GM18499 (cell line): ENCODE measurements around the gene MINK1.
"Not testable (repeated sequence)": the region's sequence is repeated elsewhere in the genome, so short reads cannot be mapped to it uniquely, and the experiment has no call there.

Experiments used
- ATAC-seq: cut with Tn5 transposase; IDR thresholded peaks from one replicate; pipeline ENCODE4 v1.9.1; 2021; ENCODE audit warnings: moderate number of reproducible peaks; ENCODE audit not compliant: insufficient read depth, unreplicated experiment

Gene MINK1

DNA sequence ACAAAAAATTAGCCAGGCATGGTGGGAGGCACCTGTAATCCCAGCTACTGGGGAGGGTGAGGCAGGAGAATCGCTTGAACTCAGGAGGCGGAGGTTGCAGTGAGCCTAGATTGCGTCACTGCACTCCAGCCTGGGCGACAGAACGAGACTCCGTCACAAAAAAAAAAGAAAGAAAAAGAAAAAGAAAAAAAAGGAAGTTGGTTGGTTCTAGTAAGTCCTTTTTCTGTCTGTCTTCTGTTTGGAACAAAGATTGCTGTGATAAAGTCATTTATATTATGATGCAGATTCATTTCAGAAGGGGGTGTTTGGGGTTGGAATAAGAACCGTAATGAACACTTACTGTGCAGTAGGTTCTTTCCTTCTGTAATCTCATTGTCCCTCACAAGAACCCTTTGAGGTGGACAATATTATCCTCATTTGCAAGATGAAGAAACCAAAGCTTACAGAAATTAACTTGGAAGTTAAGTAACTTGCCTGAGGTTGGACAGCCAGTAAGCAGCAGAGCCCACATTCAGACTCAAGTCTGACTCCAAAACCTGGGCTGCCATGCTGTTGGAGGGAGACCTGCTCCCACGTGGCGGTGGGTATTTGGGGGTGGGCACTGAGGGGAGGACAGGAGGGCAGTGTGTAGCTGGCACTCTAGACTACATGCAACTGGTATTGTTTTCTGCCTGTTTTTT lies 10.3 kb downstream of the MINK1 start:
- ATAC-seq: no peak

DNA sequence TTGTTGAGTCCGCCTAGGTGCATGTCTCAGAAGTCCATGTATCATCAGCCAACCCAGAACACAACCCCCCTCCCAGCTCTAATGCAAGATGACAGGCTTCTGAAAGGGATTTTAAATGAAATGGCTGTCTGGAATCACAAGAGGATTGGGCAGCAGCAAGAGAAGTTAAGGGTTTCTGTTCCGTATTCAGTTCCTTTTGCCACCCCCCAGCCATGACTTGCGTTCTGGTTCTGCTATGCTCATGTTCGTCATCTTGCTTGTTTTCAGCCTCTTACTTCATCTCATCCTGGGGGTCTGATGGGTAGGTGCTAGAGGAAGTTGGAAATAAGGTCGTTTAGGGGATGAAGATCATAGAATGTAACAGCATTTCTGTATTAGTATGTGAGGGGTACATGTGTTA lies 12.0 kb downstream of the MINK1 start:
- ATAC-seq: no peak

DNA sequence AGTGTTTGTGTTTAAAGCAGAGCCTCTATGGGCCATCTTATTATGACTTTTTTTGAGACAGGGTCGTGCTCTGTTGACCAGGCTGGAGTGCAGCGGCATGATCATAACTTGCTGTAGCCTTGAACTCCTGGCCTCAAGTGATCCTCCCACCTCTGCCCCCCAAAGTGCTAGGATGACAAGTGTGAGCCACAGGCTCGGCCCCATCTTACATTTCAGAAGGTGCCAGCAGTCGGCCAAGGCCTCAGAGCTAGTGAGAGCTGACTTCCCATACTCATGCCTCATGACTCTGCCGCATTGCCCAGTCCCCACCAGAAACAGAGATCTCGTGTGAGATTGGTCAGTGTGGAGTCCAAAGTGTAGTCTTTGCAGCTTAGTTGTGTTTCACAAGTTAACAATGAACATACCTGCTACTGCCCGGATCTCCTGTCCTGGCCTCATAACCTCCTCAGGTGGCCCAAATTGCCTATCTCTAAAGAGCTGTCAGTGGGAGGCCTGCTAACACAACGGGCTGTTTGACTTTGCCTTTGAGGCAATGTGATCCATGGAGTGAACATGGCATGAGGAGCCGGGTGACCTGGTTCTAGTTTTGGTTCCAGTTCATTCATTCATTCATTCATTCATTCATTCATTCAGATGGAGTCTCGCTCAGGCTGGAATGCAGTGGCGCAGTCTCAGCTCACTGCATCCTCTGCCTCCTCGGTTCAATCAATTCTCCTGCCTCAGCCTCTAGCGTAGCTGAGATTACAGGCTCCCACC lies 13.7 kb downstream of the MINK1 start:
- ATAC-seq: no peak

DNA sequence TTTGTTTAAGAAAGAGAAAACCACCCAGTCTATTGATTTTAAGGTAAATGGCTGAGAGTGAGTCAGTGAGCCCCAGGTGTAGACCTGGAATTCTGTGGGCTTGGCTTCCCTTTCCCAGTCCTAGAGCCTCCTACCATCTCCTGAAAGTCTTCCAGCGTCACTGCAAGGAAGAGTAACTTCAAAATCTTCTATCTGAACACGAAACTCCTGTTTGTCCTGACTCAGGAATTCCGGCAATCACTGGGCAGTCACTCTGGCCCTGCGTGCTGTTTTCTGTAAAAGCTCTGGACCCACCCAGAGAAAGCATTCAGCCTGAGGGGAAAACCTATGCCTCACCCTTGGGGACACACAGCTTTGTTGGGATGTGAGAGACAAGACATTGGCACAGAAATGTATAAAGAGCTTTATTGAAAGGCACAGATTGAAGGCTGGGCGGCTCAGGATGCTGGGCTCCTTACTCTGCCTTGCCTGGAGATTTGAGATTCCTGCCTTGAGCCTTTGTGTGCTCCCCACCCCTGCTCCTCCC lies 15.9 kb downstream of the MINK1 start:
- ATAC-seq: no peak

DNA sequence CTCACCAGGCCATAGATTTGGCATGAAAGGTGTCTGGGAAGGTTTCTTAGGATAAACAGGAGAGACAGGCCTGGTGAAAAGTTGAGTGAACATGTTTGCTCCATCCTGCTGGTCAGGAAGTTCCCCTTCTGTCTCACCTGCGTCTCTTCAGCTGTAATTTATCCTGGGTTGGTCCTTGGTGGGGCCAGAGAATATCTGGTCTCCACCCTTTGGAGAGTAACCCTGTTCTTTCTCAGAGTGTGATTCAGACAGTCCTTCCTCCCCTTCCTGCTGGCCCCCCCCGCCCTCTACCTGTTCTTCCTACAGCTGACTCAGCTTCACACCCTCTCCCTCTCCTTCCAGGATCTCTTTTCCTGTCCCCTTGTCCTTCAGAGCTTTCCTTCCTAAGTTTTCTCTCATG lies 17.1 kb downstream of the MINK1 start:
- no peak for ATAC-seq

DNA sequence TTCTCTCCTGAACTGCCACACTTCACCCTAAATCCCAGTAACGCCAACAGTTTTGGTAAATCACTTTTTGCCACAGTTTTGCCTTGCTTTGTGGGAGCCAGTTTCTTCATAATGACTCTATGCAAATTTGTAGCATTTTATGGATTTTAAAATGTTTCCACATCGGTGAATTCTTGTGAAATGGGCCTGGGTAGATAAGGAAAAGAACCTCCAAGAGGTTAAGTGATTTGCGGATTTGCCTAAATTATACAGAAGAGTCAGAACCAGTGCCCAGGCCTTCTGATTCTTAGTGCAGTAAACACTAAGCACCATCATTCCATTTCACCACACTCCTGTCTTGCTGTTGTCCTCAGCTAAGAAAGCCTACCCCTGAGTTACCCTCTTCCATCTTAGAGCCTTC lies 17.9 kb downstream of the MINK1 start:
- ATAC-seq: no peak

DNA sequence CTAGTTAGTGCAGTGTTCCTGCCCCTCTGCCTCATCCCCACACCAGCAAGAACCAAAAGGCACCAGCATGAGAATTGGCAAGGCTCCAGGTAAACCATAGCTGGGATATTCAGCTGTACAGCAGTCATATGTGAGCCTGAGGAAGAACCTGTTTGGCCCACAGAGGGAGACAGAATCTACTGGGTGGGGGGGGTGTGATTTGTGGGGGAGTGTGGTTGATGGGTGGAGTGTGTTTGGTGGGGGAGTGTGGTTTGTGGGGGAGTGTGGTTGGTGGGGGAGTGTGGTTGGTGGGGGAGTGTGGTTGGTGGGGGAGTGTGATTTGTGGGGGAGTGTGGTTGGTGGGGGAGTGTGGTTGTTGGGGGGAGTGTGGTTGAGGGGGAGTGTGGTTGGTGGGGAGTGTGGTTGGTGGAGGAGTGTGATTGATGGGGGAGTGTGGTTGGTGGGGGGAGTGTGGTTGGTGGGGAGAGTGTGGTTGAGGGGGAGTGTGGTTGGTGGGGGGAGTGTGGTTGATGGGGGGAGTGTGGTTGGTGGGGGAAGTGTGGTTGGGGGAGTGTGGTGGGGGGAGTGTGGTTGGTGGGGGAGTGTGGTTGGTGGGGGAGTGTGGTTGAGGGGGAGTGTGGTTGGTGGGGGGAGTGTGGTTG lies 19.5 kb downstream of the MINK1 start:
- ATAC-seq: no peak

DNA sequence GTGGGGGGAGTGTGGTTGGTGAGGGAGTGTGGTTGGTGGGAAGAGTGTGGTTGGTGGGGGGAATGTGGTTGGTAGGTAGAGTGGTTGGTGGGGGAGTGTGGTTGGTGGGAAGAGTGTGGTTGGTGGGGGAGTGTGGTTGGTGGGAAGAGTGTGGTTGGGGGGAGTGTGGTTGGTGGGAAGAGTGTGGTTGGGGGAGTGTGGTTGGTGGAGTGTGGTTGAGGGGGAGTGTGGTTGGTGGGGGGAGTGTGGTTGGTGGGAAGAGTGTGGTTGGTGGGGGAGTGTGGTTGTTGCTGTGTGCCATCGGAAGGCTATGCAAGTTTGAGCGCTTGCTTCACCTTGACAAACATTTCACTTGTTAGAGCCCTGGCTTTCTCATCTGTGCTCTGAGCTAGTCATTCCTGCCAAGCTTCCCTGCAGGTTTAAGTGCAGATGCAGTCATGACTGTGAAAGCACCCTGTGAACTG lies 20.1 kb downstream of the MINK1 start:
- no peak for ATAC-seq

DNA sequence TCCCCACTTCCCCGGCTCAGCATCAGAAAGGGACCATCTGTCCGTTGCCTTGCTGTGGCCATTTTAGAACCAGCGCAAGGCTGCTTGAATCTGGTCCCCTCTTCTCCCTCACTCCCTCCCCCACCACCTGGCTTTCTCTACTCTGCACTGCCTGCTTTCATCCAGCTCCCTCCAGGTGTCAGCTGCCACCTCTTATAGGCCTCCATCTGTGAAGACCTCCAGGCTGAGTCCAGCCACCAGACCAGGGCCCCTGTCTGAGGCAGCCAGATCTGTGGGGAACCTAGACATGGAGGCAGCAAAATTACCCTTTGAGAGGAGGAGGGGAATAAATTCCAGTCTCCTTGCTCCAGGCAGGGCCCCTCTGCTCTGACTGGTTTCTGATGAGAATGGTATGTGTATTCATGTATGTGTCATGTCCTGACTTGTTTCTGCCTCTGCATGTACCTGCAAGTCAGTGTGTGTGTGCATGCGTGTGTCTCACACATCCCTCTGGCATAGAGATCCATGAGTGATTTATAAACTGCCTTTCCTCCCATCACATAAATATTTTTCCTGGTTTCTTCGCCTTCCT lies 21.1 kb downstream of the MINK1 start:
- ATAC-seq: no peak

DNA sequence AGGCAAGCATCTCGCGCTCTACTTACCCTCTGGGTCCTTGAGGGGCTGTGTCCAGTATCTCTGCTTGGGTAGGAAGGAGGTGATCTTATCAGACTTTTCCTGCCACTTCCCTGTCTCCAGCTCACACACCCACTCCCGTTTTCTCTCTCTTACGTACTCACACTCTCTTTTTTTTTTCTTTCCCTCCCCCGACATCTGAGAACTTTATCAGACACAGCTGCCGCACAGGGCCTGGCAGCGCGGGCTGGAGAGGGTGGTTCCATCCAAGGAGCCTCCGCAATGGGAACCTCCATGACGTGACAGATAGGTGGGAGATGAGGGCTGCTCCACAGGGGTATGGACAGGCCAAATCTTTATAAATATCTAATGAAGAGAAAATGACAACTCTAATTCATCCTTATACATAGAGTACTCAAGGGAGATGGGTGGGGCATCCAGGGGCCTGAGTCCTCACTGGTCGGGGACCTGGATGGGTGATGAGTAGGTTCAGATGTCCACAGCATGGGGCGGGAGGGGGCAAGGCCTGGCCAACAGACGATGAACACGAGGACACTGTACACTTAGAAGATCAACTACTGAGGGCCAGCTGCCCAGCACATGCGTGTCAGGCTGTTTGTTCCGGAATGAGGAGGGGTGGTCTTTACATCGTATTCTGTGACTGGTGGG lies 23.3 kb downstream of the MINK1 start:
- no peak for ATAC-seq

DNA sequence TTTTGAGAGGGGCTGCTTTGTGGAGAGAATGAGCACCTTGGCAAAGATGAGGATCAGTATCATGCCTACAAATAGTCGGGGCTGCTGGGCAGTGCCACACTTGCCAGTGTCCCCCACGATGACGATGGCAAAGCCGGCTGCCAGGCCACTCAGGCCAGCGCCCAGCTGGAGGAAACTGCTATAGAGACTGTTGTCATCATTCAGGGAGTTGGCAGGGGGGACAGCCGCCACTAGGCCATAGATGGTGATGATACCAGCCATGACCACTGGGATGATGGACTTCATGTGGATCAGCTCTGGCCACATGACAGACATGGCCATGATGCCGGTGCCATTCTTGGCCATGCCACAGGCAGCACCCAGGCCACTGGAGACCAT lies 23.8 kb downstream of the MINK1 start:
- ATAC-seq: no peak

DNA sequence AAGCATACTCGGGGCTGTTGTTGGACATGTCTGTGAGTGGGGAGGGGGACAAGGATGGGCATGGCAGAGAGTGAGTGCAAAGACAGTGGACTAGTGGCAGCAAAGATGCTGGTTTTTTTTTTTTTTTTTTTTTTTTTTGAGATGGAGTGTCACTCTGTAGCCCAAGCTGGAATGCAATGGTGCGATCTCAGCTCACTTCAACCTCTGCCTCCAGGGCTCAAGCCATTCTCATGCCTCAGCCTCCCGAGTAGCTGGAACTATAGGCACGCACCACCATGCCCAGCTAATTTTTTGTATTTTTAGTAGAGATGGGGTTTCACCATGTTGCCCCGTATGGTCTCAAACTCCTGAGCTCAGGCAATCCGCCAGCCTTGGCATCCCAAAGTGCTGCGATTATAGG lies 24.2 kb downstream of the MINK1 start:
- ATAC-seq: not testable (repeated sequence)

DNA sequence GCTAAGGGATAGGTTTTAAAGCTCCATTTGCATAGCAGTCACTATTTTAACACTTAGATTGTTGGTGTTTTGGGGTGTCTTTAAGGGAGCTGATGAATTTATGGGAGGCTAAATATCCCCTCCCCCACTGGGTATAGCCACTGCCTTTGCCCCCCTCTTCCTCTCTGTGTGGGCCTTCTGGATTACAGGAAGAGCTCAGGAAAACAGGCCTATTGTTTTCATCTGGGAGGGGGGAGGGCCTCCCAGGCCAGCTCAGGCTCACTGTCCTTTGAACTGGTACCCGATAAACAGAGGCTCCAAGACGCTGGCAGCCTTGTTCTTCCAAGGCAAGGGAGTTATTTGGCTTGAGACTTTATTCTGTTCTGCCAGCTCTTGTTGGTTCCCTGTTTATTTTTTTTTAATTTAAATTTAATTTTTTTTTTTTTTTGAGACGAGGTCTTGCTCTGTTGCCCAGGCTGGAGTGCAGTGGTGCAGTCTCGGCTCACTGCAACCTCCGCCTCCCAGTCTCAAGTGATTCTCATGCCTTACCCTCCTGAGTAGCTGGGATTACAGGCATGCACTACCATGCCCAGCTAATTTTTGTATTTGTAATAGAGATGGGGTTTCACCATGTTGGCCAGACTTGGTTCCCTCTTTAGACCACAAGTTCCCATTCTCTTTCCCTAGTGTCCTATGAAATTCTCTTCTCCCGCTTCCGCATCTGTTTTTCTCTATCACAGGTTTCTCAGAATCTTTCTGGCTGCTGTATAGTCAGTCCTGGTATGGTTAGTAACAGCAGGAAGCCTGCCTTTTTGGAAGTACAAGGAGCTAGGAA lies 25.1 kb downstream of the MINK1 start:
- no peak for ATAC-seq

DNA sequence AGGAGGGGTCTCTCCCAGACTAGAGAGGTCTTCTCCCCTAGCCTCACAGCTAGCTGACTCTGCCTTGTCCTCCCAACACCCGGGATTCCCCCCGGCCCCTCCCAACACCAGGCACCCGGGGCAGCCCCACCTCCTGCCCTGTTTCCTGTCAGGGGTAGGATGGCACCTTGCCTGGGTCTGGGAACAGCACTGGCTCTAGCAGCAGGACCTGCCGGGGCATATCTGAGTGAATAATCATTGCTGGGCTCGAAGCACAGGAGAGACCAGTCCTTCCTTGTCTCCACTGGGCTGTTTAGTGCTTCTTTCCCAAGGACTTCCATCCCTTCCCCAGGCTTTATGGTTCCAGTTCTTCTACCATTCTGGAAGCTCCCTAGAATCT lies 25.7 kb downstream of the MINK1 start:
- no peak for ATAC-seq

DNA sequence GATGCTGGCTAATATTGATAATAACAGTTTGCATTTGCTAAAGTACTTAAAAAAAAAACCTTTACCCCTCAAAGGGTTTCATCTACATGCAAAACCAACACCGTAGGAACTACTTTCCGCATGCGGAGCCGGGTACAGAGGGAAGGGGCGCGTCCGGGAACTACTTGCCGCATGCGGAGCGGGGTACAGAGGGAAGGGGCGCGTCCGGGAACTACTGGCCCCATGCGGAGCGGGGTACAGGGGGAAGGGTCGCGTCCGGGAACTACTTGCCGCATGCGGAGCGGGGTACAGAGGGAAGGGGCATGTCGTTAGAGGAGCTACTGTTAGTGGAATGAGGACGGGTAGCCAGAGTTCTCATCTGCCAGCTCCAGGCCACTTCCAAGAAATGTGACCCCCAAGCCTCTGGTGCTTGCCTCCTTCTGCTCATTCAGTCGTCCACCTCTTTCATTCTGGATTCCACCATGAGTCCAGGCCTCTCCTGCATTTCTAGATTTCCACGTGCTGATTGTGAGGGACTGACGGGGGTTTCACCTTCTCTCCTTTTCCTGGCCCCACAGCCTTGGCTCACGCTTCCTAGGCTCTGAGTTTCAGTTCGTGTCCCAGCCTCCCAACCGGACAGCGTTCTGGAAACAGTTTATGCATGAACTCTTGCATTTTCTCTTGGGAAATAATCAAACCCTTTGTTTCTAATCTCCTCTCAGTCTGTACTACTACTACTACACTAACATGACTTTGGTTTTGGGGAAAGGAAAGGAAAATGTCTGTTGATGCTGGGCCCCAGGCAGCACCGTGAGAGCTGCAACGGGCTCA lies 26.9 kb downstream of the MINK1 start:
- no peak for ATAC-seq

DNA sequence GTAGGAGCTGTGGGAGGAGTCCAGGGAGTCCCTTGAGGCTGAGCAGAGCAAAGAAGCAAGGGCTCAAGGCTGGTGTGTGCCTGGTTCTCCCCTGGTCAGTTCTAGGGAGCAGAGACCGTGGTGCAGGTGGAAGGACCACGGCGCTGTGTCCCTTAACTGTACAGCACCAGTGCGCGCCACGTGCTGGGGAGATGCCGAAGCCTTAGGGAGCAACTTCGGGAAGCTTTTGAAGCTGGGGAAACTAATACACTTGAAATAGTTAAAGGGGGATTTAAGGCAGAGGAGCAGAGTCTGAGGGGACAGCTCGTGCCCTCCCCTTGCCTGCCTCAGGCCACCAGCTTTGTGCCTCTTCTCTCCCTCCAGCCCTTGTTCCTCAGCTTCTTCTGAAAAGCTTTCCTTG lies 27.5 kb downstream of the MINK1 start:
- no peak for ATAC-seq

DNA sequence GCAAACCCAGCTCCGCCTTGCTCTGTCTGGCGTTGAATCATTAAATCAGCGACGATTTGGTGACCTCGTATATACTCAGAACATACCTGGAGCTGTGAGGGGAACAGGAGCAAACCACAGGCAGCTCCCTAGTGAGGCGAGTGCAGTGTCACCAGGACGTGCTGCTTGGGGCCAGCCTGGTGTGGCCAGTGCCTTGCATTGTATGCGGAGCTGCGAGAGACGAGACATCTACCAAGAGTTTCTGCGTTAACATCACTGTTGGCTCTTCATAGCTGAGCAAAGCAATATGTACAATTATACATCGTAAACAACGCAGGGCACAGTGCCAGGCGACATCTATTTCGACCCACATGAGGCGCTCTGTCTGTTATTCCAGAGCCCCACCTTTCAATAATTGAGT lies 27.9 kb downstream of the MINK1 start:
- ATAC-seq: no peak

DNA sequence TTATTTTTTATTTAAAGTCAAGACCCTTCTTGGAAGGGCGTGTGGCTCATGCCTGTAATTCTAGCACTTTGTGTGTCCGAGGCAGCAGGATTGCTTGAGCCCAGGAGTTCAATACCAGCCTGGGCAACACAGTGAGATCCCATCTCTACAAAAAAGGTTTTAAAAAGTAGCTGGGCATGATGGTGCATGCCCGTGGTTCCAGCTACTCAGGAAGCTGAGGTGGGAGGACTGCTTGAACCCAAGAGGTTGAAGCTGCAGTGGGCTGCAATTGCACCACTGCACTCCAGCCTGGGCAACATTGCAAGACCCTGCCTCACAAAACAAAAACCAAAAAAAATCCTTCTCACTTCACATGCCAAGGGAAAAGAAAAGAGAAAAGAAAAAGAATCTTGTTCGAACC lies 29.6 kb downstream of the MINK1 start:
- no peak for ATAC-seq

DNA sequence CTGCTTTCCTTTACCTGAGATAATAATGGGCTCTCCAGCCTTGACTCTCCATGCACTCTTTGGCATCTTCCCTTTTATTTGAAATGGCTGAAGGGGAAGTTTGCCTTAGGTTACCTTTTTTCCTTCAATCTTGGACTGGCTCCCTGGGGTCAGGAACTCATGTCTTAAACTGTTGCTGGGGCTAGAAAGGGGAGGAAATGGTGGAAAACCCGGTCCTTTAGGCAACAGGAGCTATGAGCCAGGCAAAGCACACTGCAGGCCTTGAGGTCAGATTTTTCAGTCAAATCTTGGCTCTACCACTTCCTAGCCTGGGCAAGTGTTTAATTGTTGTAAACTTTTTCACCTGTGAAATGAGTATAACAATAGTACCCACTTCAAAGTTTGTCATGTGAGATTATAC lies 30.2 kb downstream of the MINK1 start:
- no peak for ATAC-seq
